GM15510 (cell line): ENCODE results near the gene DAPK3.

Experiments
- POLR2A ChIP-seq: IDR thresholded peaks from 3 replicates; pipeline ENCODE4 v1.6.1; 2011; ENCODE audit warnings: borderline replicate concordance; ENCODE audit not compliant: insufficient read length; ENCODE audit errors: extremely low read depth

DAPK3 gene

DNA sequence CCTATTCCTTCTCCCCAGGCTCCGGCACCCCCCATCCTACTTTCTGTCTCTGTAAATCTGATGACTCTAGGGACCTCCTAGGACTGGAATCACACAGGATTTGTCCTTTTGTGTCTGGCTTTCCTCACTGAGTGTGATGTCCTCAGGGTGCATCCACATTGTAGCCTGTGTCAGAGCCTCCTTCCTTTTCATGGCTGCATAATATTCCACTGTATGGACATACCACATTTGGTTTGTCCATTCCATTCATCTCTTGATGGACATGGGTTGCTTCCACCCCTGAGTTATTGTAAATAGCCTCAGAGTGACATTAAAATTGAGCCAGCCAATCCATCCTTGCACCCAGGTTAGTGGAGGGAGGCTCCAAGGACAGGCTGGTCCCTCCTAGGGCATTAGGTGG, 60.8 kb downstream of the DAPK3 start:
- TF ChIP-seq POLR2A = no peak
